Uterus (tissue), 4 donors: ENCODE results near the gene TRAF4. TPM values are rescaled to one million over a fixed set of nuclear protein-coding genes. Genes with fewer than 3 reads are reported as not detected.

Experiments used
- DNase-seq, 2 donors: peaks; one replicate each; pipeline ENCODE4 v3.0.0-alpha.2; 2019 to 2020
- H3K27ac ChIP-seq, 2 donors: fragments of 200-600 bp; sonication (generic); 1 replicate in 1 of 2; 2 replicates in 1 of 2; pipeline ENCODE4 v1.5.1; 2016 to 2018
- H3K27me3 ChIP-seq, 2 donors: fragments of 200-600 bp; sonication (generic); one replicate each; pipeline ENCODE4 v1.5.1; 2018 to 2019; ENCODE audit warnings: control low read depth in 1 of 2
- H3K36me3 ChIP-seq, 2 donors: fragments of 200-600 bp; sonication (generic); one replicate each; pipeline ENCODE4 v1.5.1; 2019; ENCODE audit warnings: control low read depth in 1 of 2
- H3K4me1 ChIP-seq, 2 donors: fragments of 200-600 bp; sonication (generic); one replicate each; pipeline ENCODE4 v1.5.1; 2018 to 2019; ENCODE audit warnings: control low read depth in 1 of 2
- H3K4me3 ChIP-seq, 2 donors: fragments of 200-600 bp; sonication (generic); 1 replicate in 1 of 2; 2 replicates in 1 of 2; pipeline ENCODE4 v1.5.1; 2018 to 2019; ENCODE audit warnings: mild to moderate bottlenecking in 1 of 2
- H3K9me3 ChIP-seq, 2 donors: fragments of 200-600 bp; sonication (generic); one replicate each; pipeline ENCODE4 v1.5.1; 2019; ENCODE audit warnings: control low read depth in 1 of 2
- CTCF ChIP-seq, 4 experiments: fragments of 200-600 bp in 2 of 4; fragments of 450-650 bp in 2 of 4; sonication (generic) in 2 of 4; IDR thresholded peaks; one replicate each; pipeline ENCODE4 v1.5.1; 2016 to 2019; ENCODE audit warnings: antibody characterized with exemption in 4 of 4, mild to moderate bottlenecking in 2 of 4, moderate library complexity in 1 of 4
- POLR2A ChIP-seq, 2 donors: fragments of 450-650 bp; IDR thresholded peaks; one replicate each; pipeline ENCODE4 v1.6.1; 2016; ENCODE audit warnings: antibody characterized with exemption in 2 of 2, mild to moderate bottlenecking in 1 of 2, moderate library complexity in 1 of 2
- intact Hi-C: fragments of 100-400 bp; cut with DNase I; formaldehyde crosslinking; loops from one replicate; pipeline ENCODE4 v1.15.1; 2023; ENCODE audit warnings: low total_unique reads
- total RNA-seq, 4 donors: library from RNA; depleted of rRNA in 3 of 4; stranded (reverse); fragments of >200 nt in 3 of 4; gene quantifications; one replicate each; pipeline versions ENCODE4 v1.1.0 to v1.2.4, GENCODE V29; 2014 to 2023
- donor health status: DM: yes; HTN: yes; CAD: no.

TRAF4 gene
- total RNA-seq, 4 donors from 2014 or later, result under 0.01 to 22.4 (median 11.4) TPM

GRCh38 chr17:28737316-28737715, 6.5 kb upstream of the TRAF4 start:
- TF ChIP-seq POLR2A (IDR thresholded peaks at IDR 0.05), result no peak
- no peak for TF ChIP-seq CTCF (IDR thresholded peaks at IDR 0.05)
- Histone ChIP-seq H3K27me3 (no peaks in the 10 kb centered on the region), H3K4me1 (no peaks in the 10 kb centered on the region), H3K27ac (no peak overlapping the region), H3K4me3 (no peak overlapping the region), H3K9me3 (no peaks in the 10 kb centered on the region), H3K36me3 (no peaks in the 10 kb centered on the region)
- intact Hi-C loops, result no loop called here
- DNase-seq, result no peak

GRCh38 chr17:28737770-28738679, 5.8 kb upstream of the TRAF4 start:
- intact Hi-C loops, result no loop called here
- no peak for TF ChIP-seq POLR2A (IDR thresholded peaks at IDR 0.05)
- no peak for TF ChIP-seq CTCF (IDR thresholded peaks at IDR 0.05)
- H3K9me3 ChIP-seq, result no peaks in the 10 kb centered on the region
- H3K36me3 ChIP-seq, result no peaks in the 10 kb centered on the region
- no peaks in the 10 kb centered on the region for H3K27me3 ChIP-seq
- no peak overlapping the region for H3K27ac ChIP-seq
- no peak for DNase-seq
- no peaks in the 10 kb centered on the region for H3K4me1 ChIP-seq
- H3K4me3 ChIP-seq, result no peak overlapping the region

- Histone ChIP-seq H3K4me1 (no peaks in the 10 kb centered on the region), H3K36me3 (no peaks in the 10 kb centered on the region), H3K27me3 (no peaks in the 10 kb centered on the region), H3K4me3 (no peak overlapping the region), H3K27ac (no peak overlapping the region), H3K9me3 (no peaks in the 10 kb centered on the region)
- TF ChIP-seq POLR2A (IDR thresholded peaks at IDR 0.05) (no peak), CTCF (IDR thresholded peaks at IDR 0.05) (no peak)
- DNase-seq, result no peak
- intact Hi-C loops, result no loop called here
Measured at GRCh38 chr17:28738680-28739384, 5.0 kb upstream of the TRAF4 start.

GRCh38 chr17:28740406-28741357, 3.1 kb upstream of the TRAF4 start:
- H3K4me3 ChIP-seq, result no peak overlapping the region
- no peak for TF ChIP-seq POLR2A (IDR thresholded peaks at IDR 0.05)
- TF ChIP-seq CTCF (IDR thresholded peaks at IDR 0.05), result no peak
- H3K36me3 ChIP-seq, result no peaks in the 10 kb centered on the region
- intact Hi-C loops, result no loop called here
- peaks cover 0 to 5% of the 10 kb centered on the region in 2 donors for H3K4me1 ChIP-seq
- DNase-seq, result no peak
- H3K27me3 ChIP-seq, result no peaks in the 10 kb centered on the region
- no peak overlapping the region for H3K27ac ChIP-seq
- H3K9me3 ChIP-seq, result no peaks in the 10 kb centered on the region
